ENCODE results near the gene CCDC88C.
A peak's percentile ranks its signal among the peaks of the same experiment; 100 is the strongest.
"Not testable (repeated sequence)": the region's sequence is repeated elsewhere in the genome, so short reads cannot be mapped to it uniquely, and the experiment has no call there.

CCDC88C gene

GRCh38 chr14:91258011-91258618 lies 159.5 kb downstream of the CCDC88C start:
- TF ChIP-seq POLR2A (IDR thresholded peaks at IDR 0.05; ENCODE audit: low read length), result no peak
- TF ChIP-seq GATA1 (IDR thresholded peaks at IDR 0.05; ENCODE audit: low read depth, low read length), result no peak
- no peak for DNase-seq

- DNase-seq, result peak in 1 of 2 experiments; percentile 28
- TF ChIP-seq POLR2A (IDR thresholded peaks at IDR 0.05; ENCODE audit: low read length) (no peak), GATA1 (IDR thresholded peaks at IDR 0.05; ENCODE audit: low read depth, low read length) (no peak)
Observed at GRCh38 chr14:91257328-91258010, 160.2 kb downstream of the CCDC88C start.

GRCh38 chr14:91256661-91257060 lies 161.0 kb downstream of the CCDC88C start:
- DNase-seq, result no peak
- no peak for TF ChIP-seq GATA1 (IDR thresholded peaks at IDR 0.05; ENCODE audit: low read depth, low read length)
- TF ChIP-seq POLR2A (IDR thresholded peaks at IDR 0.05; ENCODE audit: low read length), result no peak

GRCh38 chr14:91255026-91255695 lies 162.5 kb downstream of the CCDC88C start:
- TF ChIP-seq POLR2A (IDR thresholded peaks at IDR 0.05; ENCODE audit: low read length) (no peak), GATA1 (IDR thresholded peaks at IDR 0.05; ENCODE audit: low read depth, low read length) (no peak)
- no peak for DNase-seq

GRCh38 chr14:91254461-91254860 lies 163.2 kb downstream of the CCDC88C start:
- no peak for TF ChIP-seq GATA1 (IDR thresholded peaks at IDR 0.05; ENCODE audit: low read depth, low read length)
- TF ChIP-seq POLR2A (IDR thresholded peaks at IDR 0.05; ENCODE audit: low read length), result no peak
- DNase-seq, result no peak

GRCh38 chr14:91253795-91254323 lies 163.8 kb downstream of the CCDC88C start:
- TF ChIP-seq GATA1 (IDR thresholded peaks at IDR 0.05; ENCODE audit: low read depth, low read length) (no peak), POLR2A (IDR thresholded peaks at IDR 0.05; ENCODE audit: low read length) (no peak)

GRCh38 chr14:91252871-91253794 lies 164.5 kb downstream of the CCDC88C start:
- TF ChIP-seq GATA1 (IDR thresholded peaks at IDR 0.05; ENCODE audit: low read depth, low read length) (no peak), POLR2A (IDR thresholded peaks at IDR 0.05; ENCODE audit: low read length) (no peak)
- peak; percentile 69 to 80 for DNase-seq

More at GRCh38 chr14:91253795-91254323, 163.8 kb downstream of the CCDC88C start:
- no peak for DNase-seq

- no peak for DNase-seq
- TF ChIP-seq POLR2A (IDR thresholded peaks at IDR 0.05; ENCODE audit: low read length) (no peak), GATA1 (IDR thresholded peaks at IDR 0.05; ENCODE audit: low read depth, low read length) (no peak)
Observed at GRCh38 chr14:91250912-91251311, 166.7 kb downstream of the CCDC88C start.

GRCh38 chr14:91249841-91250616 lies 167.6 kb downstream of the CCDC88C start:
- peak in 1 of 2 experiments; percentile 19 for DNase-seq

GRCh38 chr14:91246051-91246852 lies 171.4 kb downstream of the CCDC88C start:
- TF ChIP-seq GATA1 (IDR thresholded peaks at IDR 0.05; ENCODE audit: low read depth, low read length) (no peak), POLR2A (IDR thresholded peaks at IDR 0.05; ENCODE audit: low read length) (no peak)
- no peak for DNase-seq

More at GRCh38 chr14:91249841-91250616, 167.6 kb downstream of the CCDC88C start:
- no peak for TF ChIP-seq POLR2A (IDR thresholded peaks at IDR 0.05; ENCODE audit: low read length)
- TF ChIP-seq GATA1 (IDR thresholded peaks at IDR 0.05; ENCODE audit: low read depth, low read length), result no peak

- DNase-seq, result not testable (repeated sequence)
Observed at GRCh38 chr14:91245616-91246015, 172.0 kb downstream of the CCDC88C start.

GRCh38 chr14:91245029-91245428 lies 172.6 kb downstream of the CCDC88C start:
- TF ChIP-seq GATA1 (IDR thresholded peaks at IDR 0.05; ENCODE audit: low read depth, low read length) (no peak), POLR2A (IDR thresholded peaks at IDR 0.05; ENCODE audit: low read length) (no peak)
- no peak for DNase-seq
